ENCODE results near the gene DENND1C. TPM values are rescaled to one million over a fixed set of nuclear protein-coding genes. Genes with fewer than 3 reads are reported as not detected.
A peak's percentile ranks its signal among the peaks of the same experiment; 100 is the strongest.

The DENND1C gene
- total and polyA plus RNA-seq, 9 of the 15 experiments (the other 6 are each of a cell fraction or from before 2014, with no cell fraction given): 0.03 to 1.2 (median 0.32) TPM; not detected in 1

DNA sequence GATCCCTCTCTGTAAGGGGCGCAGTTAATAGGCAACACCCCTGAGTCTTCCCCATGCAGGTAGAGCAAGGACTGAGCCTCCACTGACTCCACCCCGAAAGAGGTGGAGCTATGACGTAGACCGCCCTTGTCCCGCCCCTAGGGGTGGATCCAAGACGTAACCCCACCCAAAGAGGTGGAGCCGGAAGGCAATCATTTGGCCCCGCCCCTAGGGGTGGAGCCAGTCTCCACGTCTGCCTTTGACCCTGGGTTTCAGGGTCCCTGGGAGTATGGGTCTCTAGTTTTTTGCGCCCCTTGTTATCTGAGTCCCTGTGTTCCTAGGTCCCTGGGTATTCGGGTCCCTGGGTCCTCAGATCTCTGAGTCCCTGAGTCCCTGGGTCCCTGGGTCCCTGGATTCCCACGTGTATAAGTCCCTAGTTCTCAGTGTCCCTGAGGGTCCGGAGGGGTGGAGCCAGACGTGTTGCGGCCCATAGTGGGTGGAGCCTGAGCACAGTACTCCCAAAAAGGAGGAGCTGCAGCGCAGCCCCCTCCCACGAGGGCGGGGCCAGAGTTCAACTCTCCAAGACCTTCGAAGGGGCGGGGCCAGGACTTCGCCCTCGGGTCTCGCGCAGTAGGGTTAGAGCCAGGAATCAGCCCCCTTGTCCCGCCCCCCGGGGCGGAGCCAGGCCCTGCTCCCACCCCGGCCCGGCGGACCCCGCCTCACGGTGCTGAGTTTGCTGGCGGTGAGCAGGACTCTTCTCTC is 5.3 kb downstream of the DENND1C start:
- CTCF ChIA-PET (ENCODE audit: low intra/inter-chr PET ratio): no interaction called here
- Histone ChIP-seq H3K9ac (ENCODE audit: insufficient read depth in 1 of 2, low read depth in 2 of 2, low read length in 2 of 2) (no peak overlapping the region), H3K9me1 (ENCODE audit: control insufficient read depth, insufficient read depth, low read length) (no peaks in the 10 kb centered on the region), H3K4me2 (ENCODE audit: insufficient read depth, low read length) (peak overlapping the region; percentile 63), H2AFZ (ENCODE audit: low read depth, low read length) (peak overlapping the region; percentile 93), H3K27me3 (ENCODE audit: control insufficient read depth in 2 of 2, insufficient read depth in 2 of 2, low read length in 2 of 2) (no peaks in the 10 kb centered on the region), H3K9me3 (replicated peaks; ENCODE audit: control insufficient read depth, insufficient read depth, low read depth, low read length) (0 out of 2 replicates have a peak, but pooled peaks cover 2% of the 10 kb centered on the region), H3K4me1 (replicated peaks in 1 of 2; ENCODE audit: control insufficient read depth in 2 of 2, insufficient read depth in 2 of 2, low read length in 2 of 2) (peaks cover 6 to 25% of the 10 kb centered on the region in 2 experiments), H3K4me3 (peak overlapping the region; percentile 14; the same call in 1 of the 2 replicates), H3K27ac (ENCODE audit: extremely low read depth, low read depth, low read length) (peak overlapping the region; percentile 68), H4K20me1 (replicated peaks; ENCODE audit: control insufficient read depth, insufficient read depth, low read length) (no peaks in the 10 kb centered on the region), H3K79me2 (ENCODE audit: control insufficient read depth, insufficient read depth, low read length) (no peaks in the 10 kb centered on the region), H3K36me3 (ENCODE audit: control insufficient read depth, insufficient read depth, low read length) (no peaks in the 10 kb centered on the region)
- FAIRE-seq: peak; percentile 96
- intact Hi-C loops (cut with micrococcal nuclease) (no loop called here), in situ Hi-C loops (cut with MboI) (no loop called here)
- peak; percentile 76 to 85 (median 82) for DNase-seq (ENCODE audit: extremely low read depth in 1 of 4, low spot score in 3 of 4)
- peak; percentile 97 for ATAC-seq
- POLR2A ChIA-PET: interaction anchor here (0.6 to 1.0 kb wide), 5 partner anchors 9 to 111 kb away, joined by 3 to 6 read pairs (median 4); partner anchors contain the start of gene TNFSF9
- BruUV-seq (replicated peaks): no TSS peak
- 37% methylated on average over 20 of the region's 33 CpGs for WGBS (ENCODE audit: insufficient coverage, low coverage, missing lambda C conversion rate)
- 0 out of 2 replicates have a peak, but pooled peaks have one; percentile 16 for TF ChIP-seq NR2C1 (IDR thresholded peaks at IDR 0.05)
- no peak for TF ChIP-seq NR2C1 (tag; IDR thresholded peaks at IDR 0.05)
- TF ChIP-seq SP1 (CRISPR knock-in tag; IDR thresholded peaks at IDR 0.05): peak; percentile 57; the same call in 1 of the 2 replicates
- TF ChIP-seq PKNOX1 (IDR thresholded peaks at IDR 0.05): peak; percentile 25; the same call in 1 of the 2 replicates
- TF ChIP-seq, protein P1, sequence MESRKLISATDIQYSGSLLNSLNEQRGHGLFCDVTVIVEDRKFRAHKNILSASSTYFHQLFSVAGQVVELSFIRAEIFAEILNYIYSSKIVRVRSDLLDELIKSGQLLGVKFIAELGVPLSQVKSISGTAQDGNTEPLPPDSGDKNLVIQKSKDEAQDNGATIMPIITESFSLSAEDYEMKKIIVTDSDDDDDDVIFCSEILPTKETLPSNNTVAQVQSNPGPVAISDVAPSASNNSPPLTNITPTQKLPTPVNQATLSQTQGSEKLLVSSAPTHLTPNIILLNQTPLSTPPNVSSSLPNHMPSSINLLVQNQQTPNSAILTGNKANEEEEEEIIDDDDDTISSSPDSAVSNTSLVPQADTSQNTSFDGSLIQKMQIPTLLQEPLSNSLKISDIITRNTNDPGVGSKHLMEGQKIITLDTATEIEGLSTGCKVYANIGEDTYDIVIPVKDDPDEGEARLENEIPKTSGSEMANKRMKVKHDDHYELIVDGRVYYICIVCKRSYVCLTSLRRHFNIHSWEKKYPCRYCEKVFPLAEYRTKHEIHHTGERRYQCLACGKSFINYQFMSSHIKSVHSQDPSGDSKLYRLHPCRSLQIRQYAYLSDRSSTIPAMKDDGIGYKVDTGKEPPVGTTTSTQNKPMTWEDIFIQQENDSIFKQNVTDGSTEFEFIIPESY (CRISPR knock-in tag; IDR thresholded peaks at IDR 0.05): 0 out of 2 replicates have a peak, but pooled peaks have one; percentile 20
- peak; percentile 39; the same call in 1 of the 2 replicates for TF ChIP-seq ZBTB7A (IDR thresholded peaks at IDR 0.05; ENCODE audit: borderline replicate concordance, control insufficient read depth, low read depth, low read length)
- no peak for TF ChIP-seq TBL1XR1 (IDR thresholded peaks at IDR 0.05; ENCODE audit: low read length in 2 of 2)
- TF ChIP-seq RBM14 (IDR thresholded peaks at IDR 0.05; ENCODE audit: borderline replicate concordance, insufficient read depth, low read depth, low read length): no peak
- peak; percentile 76 for TF ChIP-seq CREM (IDR thresholded peaks at IDR 0.05; ENCODE audit: low read depth)
- TF ChIP-seq ZNF445 (CRISPR knock-in tag; IDR thresholded peaks at IDR 0.05; ENCODE audit: low read depth): no peak
- TF ChIP-seq ATF1 (CRISPR knock-in tag; IDR thresholded peaks at IDR 0.05): no peak
- peak; percentile 80 for TF ChIP-seq ATF1 (tag; IDR thresholded peaks at IDR 0.05)
- TF ChIP-seq ZNF830 (CRISPR knock-in tag; IDR thresholded peaks at IDR 0.05): no peak
- TF ChIP-seq CREB1 (IDR thresholded peaks at IDR 0.05): no peak
- TF ChIP-seq CREB1 (CRISPR knock-in tag; IDR thresholded peaks at IDR 0.05): peak; percentile 64
- TF ChIP-seq NRF1 (conservative IDR thresholded peaks at IDR 0.05 in 1 of 2, IDR thresholded peaks at IDR 0.05 in 1 of 2): peak; percentile 57 to 67; a peak in 3 of 4 replicates
- TF ChIP-seq MTF1 (CRISPR knock-in tag; IDR thresholded peaks at IDR 0.05; ENCODE audit: borderline replicate concordance): no peak
- peak; percentile 44; the same call in 1 of the 2 replicates for TF ChIP-seq ATF7 (IDR thresholded peaks at IDR 0.05)
- peak; percentile 36 for TF ChIP-seq FIP1L1 (IDR thresholded peaks at IDR 0.05; ENCODE audit: low read depth, low read length, poor library complexity, severe bottlenecking)
- TF ChIP-seq PHB2 (IDR thresholded peaks at IDR 0.05; ENCODE audit: low read depth): no peak

Measured in K562 (cell line).